ENCODE results near the gene ADAM10. TPM values are rescaled to one million over a fixed set of nuclear protein-coding genes. Genes with fewer than 3 reads are reported as not detected.

Gene ADAM10
- total RNA-seq, 1 experiment from 2014 or later: 133 TPM

DNA sequence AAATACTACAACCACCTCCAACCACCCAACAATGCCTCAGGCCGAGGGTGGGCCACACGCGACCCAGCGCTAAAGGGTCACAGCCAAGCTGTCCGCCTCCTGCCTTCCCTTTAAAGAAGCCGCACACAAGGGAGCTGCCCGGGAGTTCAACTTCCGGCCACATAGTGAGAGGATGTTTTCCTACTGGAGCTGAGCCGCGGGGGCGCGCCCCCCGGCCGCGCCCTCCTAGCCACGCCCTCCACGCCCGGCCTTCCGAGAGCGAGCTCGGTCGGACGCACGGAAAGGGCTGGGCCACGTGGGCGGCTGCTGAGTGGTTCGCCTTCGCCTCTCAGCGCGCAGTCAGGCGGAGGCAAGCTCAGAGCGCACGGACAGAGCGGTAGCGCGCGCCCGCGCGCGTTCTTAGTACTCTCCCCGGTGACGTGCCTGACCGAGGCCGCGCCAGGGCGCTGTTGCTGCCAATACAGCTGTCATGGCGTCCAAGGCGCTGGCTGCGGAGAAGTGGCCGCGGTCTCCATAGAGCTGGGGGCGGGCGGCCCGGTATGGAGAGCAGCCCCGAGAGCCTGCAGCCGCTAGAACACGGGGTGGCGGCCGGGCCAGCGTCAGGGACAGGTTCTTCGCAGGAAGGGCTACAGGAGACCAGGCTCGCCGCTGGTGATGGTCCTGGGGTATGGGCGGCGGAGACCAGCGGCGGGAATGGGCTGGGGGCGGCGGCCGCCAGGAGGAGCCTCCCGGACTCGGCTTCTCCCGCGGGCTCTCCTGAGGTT lies 21.5 kb upstream of the ADAM10 start, which contains the start of gene MINDY2 (continued):
- TF ChIP-seq, protein P1, sequence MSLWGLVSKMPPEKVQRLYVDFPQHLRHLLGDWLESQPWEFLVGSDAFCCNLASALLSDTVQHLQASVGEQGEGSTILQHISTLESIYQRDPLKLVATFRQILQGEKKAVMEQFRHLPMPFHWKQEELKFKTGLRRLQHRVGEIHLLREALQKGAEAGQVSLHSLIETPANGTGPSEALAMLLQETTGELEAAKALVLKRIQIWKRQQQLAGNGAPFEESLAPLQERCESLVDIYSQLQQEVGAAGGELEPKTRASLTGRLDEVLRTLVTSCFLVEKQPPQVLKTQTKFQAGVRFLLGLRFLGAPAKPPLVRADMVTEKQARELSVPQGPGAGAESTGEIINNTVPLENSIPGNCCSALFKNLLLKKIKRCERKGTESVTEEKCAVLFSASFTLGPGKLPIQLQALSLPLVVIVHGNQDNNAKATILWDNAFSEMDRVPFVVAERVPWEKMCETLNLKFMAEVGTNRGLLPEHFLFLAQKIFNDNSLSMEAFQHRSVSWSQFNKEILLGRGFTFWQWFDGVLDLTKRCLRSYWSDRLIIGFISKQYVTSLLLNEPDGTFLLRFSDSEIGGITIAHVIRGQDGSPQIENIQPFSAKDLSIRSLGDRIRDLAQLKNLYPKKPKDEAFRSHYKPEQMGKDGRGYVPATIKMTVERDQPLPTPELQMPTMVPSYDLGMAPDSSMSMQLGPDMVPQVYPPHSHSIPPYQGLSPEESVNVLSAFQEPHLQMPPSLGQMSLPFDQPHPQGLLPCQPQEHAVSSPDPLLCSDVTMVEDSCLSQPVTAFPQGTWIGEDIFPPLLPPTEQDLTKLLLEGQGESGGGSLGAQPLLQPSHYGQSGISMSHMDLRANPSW (CRISPR knock-in tag; conservative IDR thresholded peaks at IDR 0.05; ENCODE audit: low read depth): no peak
- TF ChIP-seq SMAD4 (CRISPR knock-in tag; IDR thresholded peaks at IDR 0.05): no peak
- TF ChIP-seq GRHL2 (CRISPR knock-in tag; IDR thresholded peaks at IDR 0.05; ENCODE audit: insufficient replicate concordance, severe bottlenecking): no peak
- TF ChIP-seq ZNF317 (CRISPR knock-in tag; IDR thresholded peaks at IDR 0.05; ENCODE audit: borderline replicate concordance, low read depth): no peak
- peak; percentile 74 for TF ChIP-seq SP1 (CRISPR knock-in tag; conservative IDR thresholded peaks at IDR 0.05)
- TF ChIP-seq, protein P2, sequence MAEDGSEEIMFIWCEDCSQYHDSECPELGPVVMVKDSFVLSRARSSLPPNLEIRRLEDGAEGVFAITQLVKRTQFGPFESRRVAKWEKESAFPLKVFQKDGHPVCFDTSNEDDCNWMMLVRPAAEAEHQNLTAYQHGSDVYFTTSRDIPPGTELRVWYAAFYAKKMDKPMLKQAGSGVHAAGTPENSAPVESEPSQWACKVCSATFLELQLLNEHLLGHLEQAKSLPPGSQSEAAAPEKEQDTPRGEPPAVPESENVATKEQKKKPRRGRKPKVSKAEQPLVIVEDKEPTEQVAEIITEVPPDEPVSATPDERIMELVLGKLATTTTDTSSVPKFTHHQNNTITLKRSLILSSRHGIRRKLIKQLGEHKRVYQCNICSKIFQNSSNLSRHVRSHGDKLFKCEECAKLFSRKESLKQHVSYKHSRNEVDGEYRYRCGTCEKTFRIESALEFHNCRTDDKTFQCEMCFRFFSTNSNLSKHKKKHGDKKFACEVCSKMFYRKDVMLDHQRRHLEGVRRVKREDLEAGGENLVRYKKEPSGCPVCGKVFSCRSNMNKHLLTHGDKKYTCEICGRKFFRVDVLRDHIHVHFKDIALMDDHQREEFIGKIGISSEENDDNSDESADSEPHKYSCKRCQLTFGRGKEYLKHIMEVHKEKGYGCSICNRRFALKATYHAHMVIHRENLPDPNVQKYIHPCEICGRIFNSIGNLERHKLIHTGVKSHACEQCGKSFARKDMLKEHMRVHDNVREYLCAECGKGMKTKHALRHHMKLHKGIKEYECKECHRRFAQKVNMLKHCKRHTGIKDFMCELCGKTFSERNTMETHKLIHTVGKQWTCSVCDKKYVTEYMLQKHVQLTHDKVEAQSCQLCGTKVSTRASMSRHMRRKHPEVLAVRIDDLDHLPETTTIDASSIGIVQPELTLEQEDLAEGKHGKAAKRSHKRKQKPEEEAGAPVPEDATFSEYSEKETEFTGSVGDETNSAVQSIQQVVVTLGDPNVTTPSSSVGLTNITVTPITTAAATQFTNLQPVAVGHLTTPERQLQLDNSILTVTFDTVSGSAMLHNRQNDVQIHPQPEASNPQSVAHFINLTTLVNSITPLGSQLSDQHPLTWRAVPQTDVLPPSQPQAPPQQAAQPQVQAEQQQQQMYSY (CRISPR knock-in tag; IDR thresholded peaks at IDR 0.05): no peak
- peak; percentile 84 for TF ChIP-seq FOXK1 (CRISPR knock-in tag; IDR thresholded peaks at IDR 0.05)
- TF ChIP-seq, protein P3, sequence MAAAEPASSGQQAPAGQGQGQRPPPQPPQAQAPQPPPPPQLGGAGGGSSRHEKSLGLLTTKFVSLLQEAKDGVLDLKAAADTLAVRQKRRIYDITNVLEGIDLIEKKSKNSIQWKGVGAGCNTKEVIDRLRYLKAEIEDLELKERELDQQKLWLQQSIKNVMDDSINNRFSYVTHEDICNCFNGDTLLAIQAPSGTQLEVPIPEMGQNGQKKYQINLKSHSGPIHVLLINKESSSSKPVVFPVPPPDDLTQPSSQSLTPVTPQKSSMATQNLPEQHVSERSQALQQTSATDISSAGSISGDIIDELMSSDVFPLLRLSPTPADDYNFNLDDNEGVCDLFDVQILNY (CRISPR knock-in tag; IDR thresholded peaks at IDR 0.05): peak; percentile 93
- peak; percentile 71 for TF ChIP-seq TEAD1 (CRISPR knock-in tag; IDR thresholded peaks at IDR 0.05)
- TF ChIP-seq ZNF219 (CRISPR knock-in tag; IDR thresholded peaks at IDR 0.05; ENCODE audit: borderline replicate concordance): no peak
- TF ChIP-seq SMAD3 (CRISPR knock-in tag; IDR thresholded peaks at IDR 0.05; ENCODE audit: borderline replicate concordance): no peak
- TF ChIP-seq, protein P4, sequence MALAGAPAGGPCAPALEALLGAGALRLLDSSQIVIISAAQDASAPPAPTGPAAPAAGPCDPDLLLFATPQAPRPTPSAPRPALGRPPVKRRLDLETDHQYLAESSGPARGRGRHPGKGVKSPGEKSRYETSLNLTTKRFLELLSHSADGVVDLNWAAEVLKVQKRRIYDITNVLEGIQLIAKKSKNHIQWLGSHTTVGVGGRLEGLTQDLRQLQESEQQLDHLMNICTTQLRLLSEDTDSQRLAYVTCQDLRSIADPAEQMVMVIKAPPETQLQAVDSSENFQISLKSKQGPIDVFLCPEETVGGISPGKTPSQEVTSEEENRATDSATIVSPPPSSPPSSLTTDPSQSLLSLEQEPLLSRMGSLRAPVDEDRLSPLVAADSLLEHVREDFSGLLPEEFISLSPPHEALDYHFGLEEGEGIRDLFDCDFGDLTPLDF (CRISPR knock-in tag; IDR thresholded peaks at IDR 0.05): 0 out of 2 replicates have a peak, but pooled peaks have one; percentile 42
- TF ChIP-seq NR1H2 (CRISPR knock-in tag; IDR thresholded peaks at IDR 0.05): no peak
- no peak for TF ChIP-seq CBFB (CRISPR knock-in tag; IDR thresholded peaks at IDR 0.05; ENCODE audit: low read depth)
- no peak for TF ChIP-seq EMX1 (CRISPR knock-in tag; IDR thresholded peaks at IDR 0.05)
- TF ChIP-seq RELA (CRISPR knock-in tag; IDR thresholded peaks at IDR 0.05; ENCODE audit: borderline replicate concordance): 0 out of 2 replicates have a peak, but pooled peaks have one; percentile 13
- peak; percentile 49 for TF ChIP-seq GABPB1 (CRISPR knock-in tag; IDR thresholded peaks at IDR 0.05)
- no peak for TF ChIP-seq ZNF396 (CRISPR knock-in tag; IDR thresholded peaks at IDR 0.05; ENCODE audit: borderline replicate concordance)
- TF ChIP-seq, protein P5, sequence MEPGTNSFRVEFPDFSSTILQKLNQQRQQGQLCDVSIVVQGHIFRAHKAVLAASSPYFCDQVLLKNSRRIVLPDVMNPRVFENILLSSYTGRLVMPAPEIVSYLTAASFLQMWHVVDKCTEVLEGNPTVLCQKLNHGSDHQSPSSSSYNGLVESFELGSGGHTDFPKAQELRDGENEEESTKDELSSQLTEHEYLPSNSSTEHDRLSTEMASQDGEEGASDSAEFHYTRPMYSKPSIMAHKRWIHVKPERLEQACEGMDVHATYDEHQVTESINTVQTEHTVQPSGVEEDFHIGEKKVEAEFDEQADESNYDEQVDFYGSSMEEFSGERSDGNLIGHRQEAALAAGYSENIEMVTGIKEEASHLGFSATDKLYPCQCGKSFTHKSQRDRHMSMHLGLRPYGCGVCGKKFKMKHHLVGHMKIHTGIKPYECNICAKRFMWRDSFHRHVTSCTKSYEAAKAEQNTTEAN (CRISPR knock-in tag; IDR thresholded peaks at IDR 0.05): peak; percentile 61; the same call in 1 of the 2 replicates
- TF ChIP-seq ZNF423 (CRISPR knock-in tag; IDR thresholded peaks at IDR 0.05): peak; percentile 94
- TF ChIP-seq, protein P6, sequence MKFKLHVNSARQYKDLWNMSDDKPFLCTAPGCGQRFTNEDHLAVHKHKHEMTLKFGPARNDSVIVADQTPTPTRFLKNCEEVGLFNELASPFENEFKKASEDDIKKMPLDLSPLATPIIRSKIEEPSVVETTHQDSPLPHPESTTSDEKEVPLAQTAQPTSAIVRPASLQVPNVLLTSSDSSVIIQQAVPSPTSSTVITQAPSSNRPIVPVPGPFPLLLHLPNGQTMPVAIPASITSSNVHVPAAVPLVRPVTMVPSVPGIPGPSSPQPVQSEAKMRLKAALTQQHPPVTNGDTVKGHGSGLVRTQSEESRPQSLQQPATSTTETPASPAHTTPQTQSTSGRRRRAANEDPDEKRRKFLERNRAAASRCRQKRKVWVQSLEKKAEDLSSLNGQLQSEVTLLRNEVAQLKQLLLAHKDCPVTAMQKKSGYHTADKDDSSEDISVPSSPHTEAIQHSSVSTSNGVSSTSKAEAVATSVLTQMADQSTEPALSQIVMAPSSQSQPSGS (CRISPR knock-in tag; IDR thresholded peaks at IDR 0.05; ENCODE audit: borderline replicate concordance, low read depth): no peak
- no peak for TF ChIP-seq JAZF1 (CRISPR knock-in tag; IDR thresholded peaks at IDR 0.05)
- TF ChIP-seq MXD4 (CRISPR knock-in tag; IDR thresholded peaks at IDR 0.05; ENCODE audit: borderline replicate concordance): no peak
- no peak for TF ChIP-seq NR2C2 (CRISPR knock-in tag; IDR thresholded peaks at IDR 0.05)
- no peak for TF ChIP-seq ZNF416 (CRISPR knock-in tag; IDR thresholded peaks at IDR 0.05)
- TF ChIP-seq ATF1 (CRISPR knock-in tag; IDR thresholded peaks at IDR 0.05): no peak
- TF ChIP-seq, protein P7, sequence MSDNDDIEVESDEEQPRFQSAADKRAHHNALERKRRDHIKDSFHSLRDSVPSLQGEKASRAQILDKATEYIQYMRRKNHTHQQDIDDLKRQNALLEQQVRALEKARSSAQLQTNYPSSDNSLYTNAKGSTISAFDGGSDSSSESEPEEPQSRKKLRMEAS (CRISPR knock-in tag; IDR thresholded peaks at IDR 0.05): peak; percentile 94
